Neural progenitor cell (in vitro differentiated cells): ENCODE results near the gene TMEM175. TPM values are rescaled to one million over a fixed set of nuclear protein-coding genes. Genes with fewer than 3 reads are reported as not detected.
"Not testable (repeated sequence)": the region's sequence is repeated elsewhere in the genome, so short reads cannot be mapped to it uniquely, and the experiment has no call there.

Experiments used
- DNase-seq: peaks from one replicate; pipeline ENCODE4 v3.0.0-alpha.2; 2016; ENCODE audit warnings: low spot score
- H2AFZ ChIP-seq: fragments of 200-600 bp; sonication (generic); replicated peaks from 2 replicates; pipeline ENCODE4 v1.6.1; 2016; ENCODE audit warnings: antibody characterized with exemption
- H3F3A ChIP-seq: fragments of 200-600 bp; sonication (generic); 2 replicates; pipeline ENCODE4 v1.6.1; 2016; ENCODE audit warnings: antibody characterized with exemption, low read depth
- H3K27ac ChIP-seq: fragments of 200-600 bp; sonication (generic); 2 replicates; pipeline ENCODE4 v1.5.1; 2016; ENCODE audit warnings: mild to moderate bottlenecking
- H3K27me3 ChIP-seq: fragments of 200-600 bp; sonication (generic); 2 replicates; pipeline ENCODE4 v1.6.1; 2016; ENCODE audit warnings: mild to moderate bottlenecking, moderate library complexity
- H3K36me3 ChIP-seq: fragments of 200-600 bp; sonication (generic); 2 replicates; pipeline ENCODE4 v1.5.1; 2016
- H3K4me1 ChIP-seq: fragments of 200-600 bp; sonication (generic); 2 replicates; pipeline ENCODE4 v1.6.1; 2016; ENCODE audit warnings: mixed run types
- H3K4me2 ChIP-seq: fragments of 200-600 bp; sonication (generic); 2 replicates; pipeline ENCODE4 v1.6.1; 2016
- H3K4me3 ChIP-seq: fragments of 200-600 bp; sonication (generic); 2 replicates; pipeline ENCODE4 v1.5.1; 2016
- H3K79me2 ChIP-seq: fragments of 200-600 bp; sonication (generic); 2 replicates; pipeline ENCODE4 v1.6.1; 2016; ENCODE audit warnings: low read depth
- H3K9ac ChIP-seq: fragments of 200-600 bp; sonication (generic); 2 replicates; pipeline ENCODE4 v1.6.1; 2016
- H3K9me3 ChIP-seq: fragments of 200-600 bp; sonication (generic); 2 replicates; pipeline ENCODE4 v1.5.1; 2016; ENCODE audit warnings: low read depth
- H4K20me1 ChIP-seq: fragments of 200-600 bp; sonication (generic); 2 replicates; pipeline ENCODE4 v1.6.1; 2016; ENCODE audit warnings: low read depth
- H3K27ac Mint-ChIP-seq: 3 replicates; pipeline ENCODE4 v1.8.0; 2021; ENCODE audit warnings: mixed read lengths
- H3K27me3 Mint-ChIP-seq: 2 replicates; pipeline ENCODE4 v1.8.0; 2022; ENCODE audit warnings: low read depth, mild to moderate bottlenecking, inconsistent platforms, moderate library complexity, mixed read lengths; ENCODE audit not compliant: insufficient read depth
- H3K36me3 Mint-ChIP-seq: 3 replicates; pipeline ENCODE4 v1.8.0; 2021; ENCODE audit warnings: mixed read lengths
- H3K4me1 Mint-ChIP-seq: 3 replicates; pipeline ENCODE4 v1.8.0; 2021; ENCODE audit warnings: mixed read lengths
- H3K4me3 Mint-ChIP-seq: 3 replicates; pipeline ENCODE4 v1.8.0; 2021; ENCODE audit warnings: mild to moderate bottlenecking, moderate library complexity, mixed read lengths
- H3K9me3 Mint-ChIP-seq: 3 replicates; pipeline ENCODE4 v1.8.0; 2020; ENCODE audit warnings: mixed read lengths
- CTCF ChIP-seq: fragments of 200-600 bp; sonication (generic); IDR thresholded peaks from 2 replicates; pipeline ENCODE4 v1.5.1; 2017; ENCODE audit warnings: antibody characterized with exemption, mild to moderate bottlenecking
- EZH2 ChIP-seq: fragments of 200-600 bp; sonication (generic); IDR thresholded peaks from 2 replicates; pipeline ENCODE4 v1.6.1; 2017; ENCODE audit warnings: antibody characterized with exemption, mild to moderate bottlenecking, moderate library complexity
- EZH2phosphoT487 ChIP-seq: fragments of 200-600 bp; sonication (generic); IDR thresholded peaks from 2 replicates; pipeline ENCODE4 v1.6.1; 2017; ENCODE audit warnings: antibody characterized with exemption
- total RNA-seq: library from RNA; depleted of rRNA; stranded (reverse); fragments of >200 nt; gene quantifications from 2 replicates; pipeline ENCODE4 v1.2.3, GENCODE V29; 2015; ENCODE audit warnings: low replicate concordance

The TMEM175 gene
- total RNA-seq, 1 donor from 2014 or later = 4.4 TPM

- Histone ChIP-seq H3K79me2 (no peaks in the 10 kb centered on the region), H4K20me1 (peaks cover 40% of the 10 kb centered on the region), H3F3A (no peaks in the 10 kb centered on the region), H3K4me1 (peaks cover 9% of the 10 kb centered on the region), H3K27ac (no peak overlapping the region), H2AFZ (no peak overlapping the region), H3K4me3 (peak overlapping the region; percentile 54), H3K4me2 (no peak overlapping the region), H3K9ac (no peak overlapping the region), H3K9me3 (no peaks in the 10 kb centered on the region), H3K27me3 (peaks cover 83% of the 10 kb centered on the region), H3K36me3 (no peaks in the 10 kb centered on the region)
- TF ChIP-seq CTCF (no peak), EZH2phosphoT487 (no peak), EZH2 (no peak)
- peaks cover 9% of the 10 kb centered on the region for H3K4me1 Mint-ChIP-seq
- peak overlapping the region; percentile 78 for H3K4me3 Mint-ChIP-seq
- H3K9me3 Mint-ChIP-seq = peaks cover 4% of the 10 kb centered on the region
- no peak overlapping the region for H3K27ac Mint-ChIP-seq
- H3K36me3 Mint-ChIP-seq = peaks cover 2% of the 10 kb centered on the region
- peaks cover 41% of the 10 kb centered on the region for H3K27me3 Mint-ChIP-seq
- no peak for DNase-seq
Observed at GRCh38 chr4:998096-998691, 65.9 kb downstream of the TMEM175 start.

GRCh38 chr4:999240-999863 lies 67.1 kb downstream of the TMEM175 start:
- Histone ChIP-seq H3K27me3 (peaks cover 95% of the 10 kb centered on the region), H4K20me1 (peaks cover 46% of the 10 kb centered on the region)
- DNase-seq, H2AFZ ChIP-seq, H3K9me3 Mint-ChIP-seq, H3K36me3 Mint-ChIP-seq, H3K4me1 ChIP-seq, H3K4me3 ChIP-seq, H3K27ac ChIP-seq, H3K9me3 ChIP-seq, H3K4me1 Mint-ChIP-seq, H3K9ac ChIP-seq, H3K4me2 ChIP-seq, H3K36me3 ChIP-seq, H3K79me2 ChIP-seq, H3F3A ChIP-seq: not testable (repeated sequence)
- peak overlapping the region; percentile 71 for H3K4me3 Mint-ChIP-seq
- peak overlapping the region; percentile 27 for H3K27ac Mint-ChIP-seq
- H3K27me3 Mint-ChIP-seq = peaks cover 44% of the 10 kb centered on the region

GRCh38 chr4:999882-1000425 lies 67.7 kb downstream of the TMEM175 start:
- H3K9me3 Mint-ChIP-seq = peaks cover 4% of the 10 kb centered on the region
- Histone ChIP-seq H3F3A (no peaks in the 10 kb centered on the region), H3K9me3 (no peaks in the 10 kb centered on the region), H3K9ac (no peak overlapping the region), H3K79me2 (no peaks in the 10 kb centered on the region), H3K4me2 (no peak overlapping the region), H3K27ac (no peak overlapping the region), H4K20me1 (peaks cover 46% of the 10 kb centered on the region), H3K4me1 (peaks cover 9% of the 10 kb centered on the region), H2AFZ (no peak overlapping the region), H3K36me3 (no peaks in the 10 kb centered on the region), H3K27me3 (peaks cover 100% of the 10 kb centered on the region), H3K4me3 (no peak overlapping the region)
- H3K27ac Mint-ChIP-seq = no peak overlapping the region
- H3K4me3 Mint-ChIP-seq = no peak overlapping the region
- H3K4me1 Mint-ChIP-seq = peaks cover 9% of the 10 kb centered on the region
- peaks cover 2% of the 10 kb centered on the region for H3K36me3 Mint-ChIP-seq
- no peak for TF ChIP-seq EZH2
- TF ChIP-seq EZH2phosphoT487 = no peak
- no peak for TF ChIP-seq CTCF
- no peak for DNase-seq
- peaks cover 49% of the 10 kb centered on the region for H3K27me3 Mint-ChIP-seq

GRCh38 chr4:1000686-1001260 lies 68.5 kb downstream of the TMEM175 start:
- Histone ChIP-seq H3K4me2 (no peak overlapping the region), H3K79me2 (no peaks in the 10 kb centered on the region), H3F3A (no peaks in the 10 kb centered on the region), H2AFZ (no peak overlapping the region), H3K27me3 (peaks cover 100% of the 10 kb centered on the region), H3K9ac (no peak overlapping the region), H3K9me3 (no peaks in the 10 kb centered on the region), H3K4me1 (peaks cover 9% of the 10 kb centered on the region), H3K36me3 (no peaks in the 10 kb centered on the region), H3K4me3 (no peak overlapping the region), H3K27ac (no peak overlapping the region), H4K20me1 (peaks cover 46% of the 10 kb centered on the region)
- no peak overlapping the region for H3K4me3 Mint-ChIP-seq
- H3K36me3 Mint-ChIP-seq = peaks cover 2% of the 10 kb centered on the region
- peaks cover 4% of the 10 kb centered on the region for H3K9me3 Mint-ChIP-seq
- no peak overlapping the region for H3K27ac Mint-ChIP-seq
- TF ChIP-seq EZH2 (no peak), EZH2phosphoT487 (no peak), CTCF (no peak)
- peaks cover 9% of the 10 kb centered on the region for H3K4me1 Mint-ChIP-seq
- DNase-seq = no peak
- peaks cover 51% of the 10 kb centered on the region for H3K27me3 Mint-ChIP-seq
